WTC11 (cell line): Measurements from ENCODE around the gene ELMO1. TPM values are rescaled to one million over a fixed set of nuclear protein-coding genes. Genes with fewer than 3 reads are reported as not detected.

Experiments
- ATAC-seq: fragments of 200-7000 bp; cut with Tn5 transposase; 2 replicates; pipeline ENCODE4 v1.10.0; 2021; ENCODE audit warnings: mild to moderate bottlenecking, moderate library complexity
- CTCF ChIA-PET: fragments of 300-600 bp; sonication (Branson Sonifier 250); formaldehyde crosslinking; loops from one replicate; lab custom pipeline; 2021; ENCODE audit warnings: antibody characterized with exemption; lab: Charles Lee
- POLR2A ChIA-PET: fragments of 350-600 bp; sonication (Branson Sonifier 250); formaldehyde crosslinking; loops from one replicate; lab custom pipeline; 2021; ENCODE audit warnings: antibody characterized with exemption; lab: Charles Lee
- DNase-seq: peaks from one replicate; pipeline ENCODE4 v3.0.0; 2021; ENCODE audit warnings: low spot score
- H3K27ac Mint-ChIP-seq: 2 replicates; pipeline ENCODE4 v1.8.0; 2021; ENCODE audit warnings: mixed read lengths
- H3K27me3 Mint-ChIP-seq: 2 replicates; pipeline ENCODE4 v1.8.0; 2021; ENCODE audit warnings: low read depth, mild to moderate bottlenecking, moderate library complexity, mixed read lengths
- H3K36me3 Mint-ChIP-seq: 2 replicates; pipeline ENCODE4 v1.8.0; 2021; ENCODE audit warnings: mixed read lengths
- H3K4me1 Mint-ChIP-seq: 2 replicates; pipeline ENCODE4 v1.8.0; 2022; ENCODE audit warnings: mixed read lengths
- H3K4me3 Mint-ChIP-seq: 2 replicates; pipeline ENCODE4 v1.8.0; 2021; ENCODE audit warnings: mild to moderate bottlenecking, moderate library complexity, mixed read lengths
- H3K9me3 Mint-ChIP-seq: 2 replicates; pipeline ENCODE4 v1.8.0; 2021; ENCODE audit warnings: mixed read lengths
- ATF2 ChIP-seq: sonication (generic); formaldehyde crosslinking; IDR thresholded peaks from 2 replicates; pipeline ENCODE4 v1.8.1; 2022; ENCODE audit warnings: low read depth, missing genetic modification reagents, borderline replicate concordance
- ATF6 ChIP-seq: sonication (generic); formaldehyde crosslinking; IDR thresholded peaks from 2 replicates; pipeline ENCODE4 v1.8.1; 2023; ENCODE audit warnings: mild to moderate bottlenecking, missing genetic modification reagents
- CREM ChIP-seq: sonication (generic); formaldehyde crosslinking; IDR thresholded peaks from 2 replicates; pipeline ENCODE4 v1.8.1; 2022; ENCODE audit warnings: mild to moderate bottlenecking, missing genetic modification reagents, moderate library complexity
- ERG ChIP-seq: fragments of 250-450 bp; sonication (Bioruptor Pico); IDR thresholded peaks from 2 replicates; pipeline ENCODE4 v1.8.0; 2021; ENCODE audit warnings: mild to moderate bottlenecking
- FOXP4 ChIP-seq: sonication (generic); formaldehyde crosslinking; IDR thresholded peaks from 2 replicates; pipeline ENCODE4 v1.8.0; 2022; ENCODE audit warnings: mild to moderate bottlenecking, missing genetic modification reagents
- GTF2I ChIP-seq: fragments of 250-450 bp; sonication (Bioruptor Pico); conservative IDR thresholded peaks from 2 replicates; pipeline ENCODE4 v1.4.0; 2021; ENCODE audit warnings: mild to moderate bottlenecking
- HMGA2 ChIP-seq: fragments of 250-450 bp; sonication (Bioruptor Pico); IDR thresholded peaks from 2 replicates; pipeline ENCODE4 v1.4.0; 2021; ENCODE audit warnings: mild to moderate bottlenecking, moderate library complexity
- MXD4 ChIP-seq: fragments of 250-450 bp; sonication (Bioruptor Pico); IDR thresholded peaks from 2 replicates; pipeline ENCODE4 v1.8.0; 2021; ENCODE audit warnings: mild to moderate bottlenecking, moderate library complexity, borderline replicate concordance
- NFATC4 ChIP-seq: fragments of 250-450 bp; sonication (Bioruptor Pico); IDR thresholded peaks from 2 replicates; pipeline ENCODE4 v1.9.0; 2021; ENCODE audit warnings: mild to moderate bottlenecking
- OVOL2 ChIP-seq: fragments of 250-450 bp; sonication (Bioruptor Pico); IDR thresholded peaks from 2 replicates; pipeline ENCODE4 v1.9.0; 2021; ENCODE audit warnings: mild to moderate bottlenecking, borderline replicate concordance
- SP1 ChIP-seq: sonication (generic); formaldehyde crosslinking; conservative IDR thresholded peaks from 2 replicates; pipeline ENCODE4 v1.8.1; 2022; ENCODE audit warnings: missing genetic modification reagents
- TCF7 ChIP-seq: sonication (generic); formaldehyde crosslinking; IDR thresholded peaks from 2 replicates; pipeline ENCODE4 v1.8.0; 2022; ENCODE audit warnings: mild to moderate bottlenecking, low read depth, missing genetic modification reagents, moderate library complexity
- ZMAT4 ChIP-seq: fragments of 250-450 bp; sonication (Bioruptor Pico); IDR thresholded peaks from 2 replicates; pipeline ENCODE4 v1.9.0; 2021; ENCODE audit warnings: mild to moderate bottlenecking
- ZNF219 ChIP-seq: sonication (generic); formaldehyde crosslinking; IDR thresholded peaks from 2 replicates; pipeline ENCODE4 v1.8.0; 2023; ENCODE audit warnings: missing genetic modification reagents, mild to moderate bottlenecking, borderline replicate concordance
- ZNF232 ChIP-seq: sonication (generic); formaldehyde crosslinking; IDR thresholded peaks from 2 replicates; pipeline ENCODE4 v1.8.0; 2022; ENCODE audit warnings: mild to moderate bottlenecking, missing genetic modification reagents
- ZNF281 ChIP-seq: sonication (generic); formaldehyde crosslinking; IDR thresholded peaks from 2 replicates; pipeline ENCODE4 v1.8.0; 2023; ENCODE audit warnings: mild to moderate bottlenecking, missing genetic modification reagents
- ZNF317 ChIP-seq: sonication (generic); formaldehyde crosslinking; IDR thresholded peaks from 2 replicates; pipeline ENCODE4 v1.8.1; 2023; ENCODE audit warnings: low read depth, mild to moderate bottlenecking, moderate library complexity, missing genetic modification reagents, borderline replicate concordance
- ZNF671 ChIP-seq: fragments of 250-450 bp; sonication (Bioruptor Pico); IDR thresholded peaks from 2 replicates; pipeline ENCODE4 v1.8.0; 2021; ENCODE audit warnings: mild to moderate bottlenecking
- total RNA-seq: library from RNA; stranded (reverse); gene quantifications from 3 replicates; pipeline ENCODE4 v1.2.3, GENCODE V29; 2021

Gene ELMO1
- total RNA-seq, 1 experiment from 2014 or later = 19.4 TPM

- no peaks in the 10 kb centered on the region for H3K27me3 Mint-ChIP-seq
- DNase-seq = no peak
- ATAC-seq = no peak
- no peaks in the 10 kb centered on the region for H3K36me3 Mint-ChIP-seq
- CTCF ChIA-PET = no interaction called here
- no peak for TF ChIP-seq MXD4
- TF ChIP-seq CREM (CRISPR knock-in tag) = no peak
- TF ChIP-seq SP1 (CRISPR knock-in tag) = no peak
- TF ChIP-seq TCF7 (CRISPR knock-in tag) = no peak
- TF ChIP-seq HMGA2 (CRISPR knock-in tag) = no peak
- no peak for TF ChIP-seq ATF6 (CRISPR knock-in tag)
- no peak for TF ChIP-seq NFATC4
- no peaks in the 10 kb centered on the region for H3K9me3 Mint-ChIP-seq
- peaks cover 12% of the 10 kb centered on the region for H3K4me1 Mint-ChIP-seq
- no peak overlapping the region for H3K27ac Mint-ChIP-seq
- no peak overlapping the region for H3K4me3 Mint-ChIP-seq
- POLR2A ChIA-PET = no interaction called here
Observed at GRCh38 chr7:36855330-36855729, 593.3 kb downstream of the ELMO1 start.

- CTCF ChIA-PET = no interaction called here
- DNase-seq = no peak
- no peaks in the 10 kb centered on the region for H3K9me3 Mint-ChIP-seq
- no peaks in the 10 kb centered on the region for H3K36me3 Mint-ChIP-seq
- H3K4me3 Mint-ChIP-seq = no peak overlapping the region
- H3K27ac Mint-ChIP-seq = no peak overlapping the region
- no peaks in the 10 kb centered on the region; the same call in 1 of the 2 replicates for H3K27me3 Mint-ChIP-seq
- POLR2A ChIA-PET = no interaction called here
- TF ChIP-seq HMGA2 (CRISPR knock-in tag) (no peak), ZNF317 (CRISPR knock-in tag) (no peak)
- TF ChIP-seq, all 79 proteins: peak for 0
- peaks cover 12% of the 10 kb centered on the region for H3K4me1 Mint-ChIP-seq
- no peak for ATAC-seq
Observed at GRCh38 chr7:36854652-36855051, 594.0 kb downstream of the ELMO1 start.

GRCh38 chr7:36852931-36853330, 595.7 kb downstream of the ELMO1 start:
- ChIA-PET POLR2A (no interaction called here), CTCF (no interaction called here)
- no peak overlapping the region for H3K4me3 Mint-ChIP-seq
- no peak for DNase-seq
- no peak for ATAC-seq
- H3K4me1 Mint-ChIP-seq = peaks cover 12% of the 10 kb centered on the region
- no peak overlapping the region for H3K27ac Mint-ChIP-seq
- H3K27me3 Mint-ChIP-seq = no peaks in the 10 kb centered on the region; the same call in 1 of the 2 replicates
- no peak for TF ChIP-seq ZNF671 (CRISPR knock-in tag)
- peaks cover 3% of the 10 kb centered on the region for H3K36me3 Mint-ChIP-seq
- H3K9me3 Mint-ChIP-seq = peaks cover 6% of the 10 kb centered on the region

- POLR2A ChIA-PET = interaction anchor here (0.6 kb wide), 1 partner anchor 229 kb away, joined by 3 read pairs; no protein-coding TSS in a partner anchor
- Mint-ChIP-seq H3K9me3 (peaks cover 14% of the 10 kb centered on the region), H3K27me3 (no peaks in the 10 kb centered on the region; the same call in 1 of the 2 replicates), H3K27ac (no peak overlapping the region)
- TF ChIP-seq ATF2 (CRISPR knock-in tag) = no peak
- TF ChIP-seq ZMAT4 = no peak
- no peak for TF ChIP-seq CREM (CRISPR knock-in tag)
- TF ChIP-seq OVOL2 (CRISPR knock-in tag) = no peak
- TF ChIP-seq ERG (CRISPR knock-in tag) = no peak
- TF ChIP-seq ZNF219 = no peak
- TF ChIP-seq FOXP4 (CRISPR knock-in tag) = no peak
- TF ChIP-seq ZNF232 (CRISPR knock-in tag) = no peak
- TF ChIP-seq ZNF281 = no peak
- no peak for TF ChIP-seq GTF2I (CRISPR knock-in tag)
- TF ChIP-seq ZNF317 (CRISPR knock-in tag) = no peak
- TF ChIP-seq, all 79 proteins: peak for 0
- CTCF ChIA-PET = no interaction called here
- H3K36me3 Mint-ChIP-seq = peaks cover 6% of the 10 kb centered on the region
- no peak overlapping the region for H3K4me3 Mint-ChIP-seq
- peaks cover 12% of the 10 kb centered on the region for H3K4me1 Mint-ChIP-seq
- DNase-seq (no peak), ATAC-seq (no peak)
Observed at GRCh38 chr7:36852017-36852416, 596.6 kb downstream of the ELMO1 start.
